HepG2 (cell line): ENCODE measurements around the gene ALDH2. TPM values are rescaled to one million over a fixed set of nuclear protein-coding genes. Genes with fewer than 3 reads are reported as not detected.
"Not testable (repeated sequence)": the region's sequence is repeated elsewhere in the genome, so short reads cannot be mapped to it uniquely, and the experiment has no call there.

Source experiments
- ATAC-seq: fragments of 200-7000 bp; cut with Tn5 transposase; 3 replicates; pipeline ENCODE4 v1.9.1; 2020; ENCODE audit warnings: mild to moderate bottlenecking, moderate library complexity
- BruUV-seq: library from RNA; stranded (reverse); fragments of 400-500 nt; replicated peaks from 2 replicates; lab custom pipeline; 2021; lab: Mats Ljungman, UMichigan
- CTCF ChIA-PET: fragments of 300-600 bp; formaldehyde crosslinking; extraction: SDS; loops from one replicate; lab custom pipeline; 2021; ENCODE audit warnings: low total read pairs, inconsistent platforms, low intra/inter-chr PET ratio; lab: Yijun Ruan, JAX
- POLR2A ChIA-PET: fragments of 350-600 bp; sonication (Branson Sonifier 250); formaldehyde crosslinking; loops from one replicate; lab custom pipeline; 2020; ENCODE audit warnings: antibody characterized with exemption, inconsistent platforms; lab: Yijun Ruan, JAX
- DNase-seq: peaks from one replicate; pipeline ENCODE4 v3.0.0-alpha.2; 2015; ENCODE audit warnings: low spot score
- FAIRE-seq: peaks from 3 replicates; lab custom pipeline; 2011; peaks lifted over from hg19 to GRCh38; lab: Jason Lieb, UNC
- H2AFZ ChIP-seq: one replicate; pipeline ENCODE4 v1.6.1; 2011; ENCODE audit warnings: low read length, inconsistent platforms
- H3K27ac ChIP-seq: fragments of 300-600 bp; 3 replicates; pipeline ENCODE4 v1.8.0; 2011; ENCODE audit warnings: mixed run types, mild to moderate bottlenecking, mixed read lengths, low read length, inconsistent platforms; ENCODE audit not compliant: insufficient read depth; ENCODE audit errors: extremely low read length
- H3K27me3 ChIP-seq, 2 experiments: fragments of 200-600 bp in 1 of 2; 2 replicates in 1 of 2; 3 replicates in 1 of 2; pipeline versions ENCODE4 v1.6.0 to v1.8.0; 2011; ENCODE audit warnings: low read length in 2 of 2, mild to moderate bottlenecking in 2 of 2, moderate library complexity in 2 of 2, inconsistent platforms in 1 of 2; ENCODE audit not compliant: insufficient read depth in 2 of 2, control insufficient read depth in 1 of 2
- H3K36me3 ChIP-seq, 2 experiments: fragments of 200-600 bp in 1 of 2; replicated peaks in 1 of 2; 2 replicates in 1 of 2; 3 replicates in 1 of 2; pipeline versions ENCODE4 v1.5.1 to v1.8.0; 2011; ENCODE audit warnings: low read length in 2 of 2, inconsistent platforms in 1 of 2; ENCODE audit not compliant: insufficient read depth in 2 of 2, control insufficient read depth in 1 of 2
- H3K4me1 ChIP-seq: 2 replicates; pipeline ENCODE4 v1.5.1; 2012; ENCODE audit warnings: low read length, inconsistent platforms; ENCODE audit not compliant: insufficient read depth
- H3K4me2 ChIP-seq: 2 replicates; pipeline ENCODE4 v1.6.0; 2011; ENCODE audit warnings: low read depth, low read length, inconsistent platforms
- H3K4me3 ChIP-seq, 3 experiments: fragments of 200-600 bp in 1 of 3; sonication (generic), shearing (Covaris generic) in 1 of 3; replicated peaks in 1 of 3; 2 replicates each; pipeline ENCODE4 v1.5.1; 2011 to 2016; ENCODE audit warnings: low read length in 3 of 3, inconsistent platforms in 2 of 3, low read depth in 2 of 3, mild to moderate bottlenecking in 2 of 3, control low read depth in 1 of 3, mixed read lengths in 1 of 3; ENCODE audit not compliant: insufficient read depth in 1 of 3
- H3K79me2 ChIP-seq: one replicate; pipeline ENCODE4 v1.6.1; 2011; ENCODE audit warnings: low read length, inconsistent platforms; ENCODE audit not compliant: insufficient read depth
- H3K9ac ChIP-seq: 2 replicates; pipeline ENCODE4 v1.6.0; 2011; ENCODE audit warnings: mild to moderate bottlenecking, low read depth, low read length, inconsistent platforms; ENCODE audit not compliant: insufficient read depth
- H3K9me3 ChIP-seq: 2 replicates; pipeline ENCODE4 v1.5.1; 2012; ENCODE audit warnings: mild to moderate bottlenecking, low read length
- H4K20me1 ChIP-seq: 2 replicates; pipeline ENCODE4 v1.6.0; 2011; ENCODE audit warnings: inconsistent platforms, mild to moderate bottlenecking, low read length, moderate library complexity; ENCODE audit not compliant: insufficient read depth
- ATF4 ChIP-seq, 2 experiments: fragments of 450-650 bp in 1 of 2; sonication (generic) in 1 of 2; formaldehyde crosslinking; IDR thresholded peaks; 2 replicates each; pipeline versions ENCODE4 v1.5.0 to v1.8.0; 2020 to 2022; ENCODE audit warnings: mild to moderate bottlenecking in 1 of 2, missing genetic modification reagents in 1 of 2
- BCL6 ChIP-seq: IDR thresholded peaks from 2 replicates; pipeline ENCODE4 v1.6.1; 2016; ENCODE audit warnings: missing genetic modification reagents, missing compliant biosample characterization
- CCDC6 ChIP-seq: sonication (generic); formaldehyde crosslinking; IDR thresholded peaks from 2 replicates; pipeline ENCODE4 v1.8.1; 2022; ENCODE audit warnings: mild to moderate bottlenecking, missing genetic modification reagents, moderate library complexity
- CSRNP1 ChIP-seq: sonication (generic); formaldehyde crosslinking; IDR thresholded peaks from 2 replicates; pipeline ENCODE4 v1.8.1; 2023; ENCODE audit warnings: mild to moderate bottlenecking, missing genetic modification reagents
- HMGA1 ChIP-seq: sonication (generic); formaldehyde crosslinking; conservative IDR thresholded peaks from 2 replicates; pipeline ENCODE4 v1.4.0; 2020; ENCODE audit warnings: missing genetic modification reagents
- HNF4A ChIP-seq: sonication (generic); formaldehyde crosslinking; IDR thresholded peaks from 2 replicates; pipeline ENCODE4 v1.4.0; 2020; ENCODE audit warnings: missing genetic modification reagents
- RXRA ChIP-seq: sonication (generic); formaldehyde crosslinking; IDR thresholded peaks from 2 replicates; pipeline ENCODE4 v1.5.1; 2020; ENCODE audit warnings: missing genetic modification reagents
- STAG1 ChIP-seq: sonication (generic); formaldehyde crosslinking; IDR thresholded peaks from 2 replicates; pipeline ENCODE4 v1.4.0; 2020; ENCODE audit warnings: missing genetic modification reagents
- ZNF263 ChIP-seq: sonication (generic); formaldehyde crosslinking; IDR thresholded peaks from 2 replicates; pipeline ENCODE4 v1.4.0; 2020; ENCODE audit warnings: missing genetic modification reagents
- ZNF501 ChIP-seq: sonication (generic); formaldehyde crosslinking; IDR thresholded peaks from 2 replicates; pipeline ENCODE4 v1.5.1; 2020; ENCODE audit warnings: mild to moderate bottlenecking, moderate library complexity, missing genetic modification reagents
- ZUFSP ChIP-seq: sonication (generic); formaldehyde crosslinking; IDR thresholded peaks from 2 replicates; pipeline ENCODE4 v1.9.0; 2021; ENCODE audit warnings: missing genetic modification reagents, mild to moderate bottlenecking, borderline replicate concordance
- WGBS: methylation state at CpG from one replicate; pipeline ENCODE4 v1.1.6; 2017; ENCODE audit warnings: low lambda C conversion rate; 5-methylcytosine and 5-hydroxymethylcytosine counted together
- in situ Hi-C: cut with HindIII; loops from 2 replicates; pipeline ENCODE4 v1.10.0; 2017; ENCODE audit warnings: low pct_unique_long_range_greater_than_20kb; ENCODE audit not compliant: extremely low pct_ligation_motif_present
- intact Hi-C: fragments of 100-400 bp; cut with micrococcal nuclease; formaldehyde crosslinking; loops from one replicate; pipeline ENCODE4 v1.10.0; 2022; ENCODE audit not compliant: unreplicated experiment
- polyA plus RNA-seq, 8 experiments: library from polyadenylated mRNA; depleted of rRNA in 3 of 8; stranded (reverse) in 7 of 8; unstranded in 1 of 8; fragments of >200 nt; fragmentation: Illumina TruSeq in 4 of 8; extraction: Trizol in 4 of 8; gene quantifications; 2 replicates each; pipeline versions ENCODE4 v1.2.1 to v1.2.3, GENCODE V29; 2011 to 2016; ENCODE audit warnings: low read depth in 4 of 8, missing spikeins in 1 of 8, mixed read lengths in 1 of 8; ENCODE audit not compliant: insufficient read depth in 1 of 8
- total RNA-seq, 5 experiments: library from RNA; depleted of rRNA; stranded (reverse); fragments of >200 nt; fragmentation: Illumina TruSeq; extraction: Trizol; gene quantifications; 2 replicates each; pipeline ENCODE4 v1.2.3, GENCODE V29; 2016; ENCODE audit warnings: low read depth in 1 of 5
- TF ChIP-seq, protein P1 (sequence below): sonication (generic); IDR thresholded peaks from 2 replicates; pipeline ENCODE4 v1.6.1; 2016; ENCODE audit warnings: low read depth, borderline replicate concordance
- TF ChIP-seq, protein P2 (sequence below): sonication (generic); formaldehyde crosslinking; IDR thresholded peaks from 2 replicates; pipeline ENCODE4 v1.5.1; 2020; ENCODE audit warnings: missing genetic modification reagents, mild to moderate bottlenecking, borderline replicate concordance

Gene ALDH2
- total and polyA plus RNA-seq, 2 of the 13 experiments (the other 11 are each of a cell fraction or from before 2014, with no cell fraction given): 78.8 to 103 TPM

DNA sequence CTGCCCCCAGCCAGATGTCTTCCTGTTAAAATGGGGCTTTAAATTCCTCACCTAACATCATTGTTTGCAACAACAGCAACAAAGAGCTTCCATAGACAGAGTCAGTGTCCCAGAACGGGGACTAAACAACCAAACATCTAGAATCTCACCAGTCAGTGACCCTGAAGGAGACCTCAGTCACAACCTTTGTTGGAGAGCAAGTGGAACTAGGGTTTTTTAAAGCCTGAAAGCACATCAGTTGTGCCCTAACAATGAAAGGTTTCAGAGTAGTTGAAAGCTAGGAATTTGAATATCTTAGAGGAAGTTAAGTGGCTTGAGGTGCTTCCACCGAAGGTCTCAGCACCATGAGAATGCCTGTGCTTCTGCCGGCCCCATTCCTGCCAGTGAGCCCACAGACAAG, 5.0 kb upstream of the ALDH2 start:
- peaks cover 11% of the 10 kb centered on the region for H3K4me1 ChIP-seq
- CTCF ChIA-PET: no interaction called here
- H3K36me3 ChIP-seq: no peaks in the 10 kb centered on the region
- no peak overlapping the region for H2AFZ ChIP-seq
- TF ChIP-seq ATF4 (CRISPR knock-in tag; IDR thresholded peaks at IDR 0.05): no peak
- no peak for TF ChIP-seq STAG1
- no peak for TF ChIP-seq HNF4A (CRISPR knock-in tag)
- TF ChIP-seq ZNF263 (CRISPR knock-in tag): no peak
- no peak for TF ChIP-seq RXRA
- no peak for TF ChIP-seq CCDC6
- TF ChIP-seq, protein P1, sequence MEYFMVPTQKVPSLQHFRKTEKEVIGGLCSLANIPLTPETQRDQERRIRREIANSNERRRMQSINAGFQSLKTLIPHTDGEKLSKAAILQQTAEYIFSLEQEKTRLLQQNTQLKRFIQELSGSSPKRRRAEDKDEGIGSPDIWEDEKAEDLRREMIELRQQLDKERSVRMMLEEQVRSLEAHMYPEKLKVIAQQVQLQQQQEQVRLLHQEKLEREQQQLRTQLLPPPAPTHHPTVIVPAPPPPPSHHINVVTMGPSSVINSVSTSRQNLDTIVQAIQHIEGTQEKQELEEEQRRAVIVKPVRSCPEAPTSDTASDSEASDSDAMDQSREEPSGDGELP: no peak
- TF ChIP-seq ZNF501: no peak
- TF ChIP-seq, protein P2, sequence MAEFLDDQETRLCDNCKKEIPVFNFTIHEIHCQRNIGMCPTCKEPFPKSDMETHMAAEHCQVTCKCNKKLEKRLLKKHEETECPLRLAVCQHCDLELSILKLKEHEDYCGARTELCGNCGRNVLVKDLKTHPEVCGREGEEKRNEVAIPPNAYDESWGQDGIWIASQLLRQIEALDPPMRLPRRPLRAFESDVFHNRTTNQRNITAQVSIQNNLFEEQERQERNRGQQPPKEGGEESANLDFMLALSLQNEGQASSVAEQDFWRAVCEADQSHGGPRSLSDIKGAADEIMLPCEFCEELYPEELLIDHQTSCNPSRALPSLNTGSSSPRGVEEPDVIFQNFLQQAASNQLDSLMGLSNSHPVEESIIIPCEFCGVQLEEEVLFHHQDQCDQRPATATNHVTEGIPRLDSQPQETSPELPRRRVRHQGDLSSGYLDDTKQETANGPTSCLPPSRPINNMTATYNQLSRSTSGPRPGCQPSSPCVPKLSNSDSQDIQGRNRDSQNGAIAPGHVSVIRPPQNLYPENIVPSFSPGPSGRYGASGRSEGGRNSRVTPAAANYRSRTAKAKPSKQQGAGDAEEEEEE: no peak
- no peak for TF ChIP-seq BCL6 (CRISPR knock-in tag)
- no peak for TF ChIP-seq HMGA1 (CRISPR knock-in tag)
- no peak for TF ChIP-seq ZUFSP
- TF ChIP-seq CSRNP1 (CRISPR knock-in tag): no peak
- POLR2A ChIA-PET: interaction anchor here (0.9 kb wide), 1 partner anchor 26 kb away, joined by 3 read pairs; no protein-coding TSS in a partner anchor
- H3K9ac ChIP-seq: no peak overlapping the region
- no peaks in the 10 kb centered on the region for H3K27me3 ChIP-seq
- no peak overlapping the region for H3K4me3 ChIP-seq
- DNase-seq (no peak), FAIRE-seq (no peak), ATAC-seq (no peak)
- no peaks in the 10 kb centered on the region for H4K20me1 ChIP-seq
- H3K79me2 ChIP-seq: no peaks in the 10 kb centered on the region
- no peak overlapping the region for H3K27ac ChIP-seq
- BruUV-seq: no TSS peak
- 70% methylated on average over 3 of the region's 3 CpGs for WGBS
- intact Hi-C loops (no loop called here), in situ Hi-C loops (no loop called here)
- no peak overlapping the region for H3K4me2 ChIP-seq
- H3K9me3 ChIP-seq: no peaks in the 10 kb centered on the region

DNA sequence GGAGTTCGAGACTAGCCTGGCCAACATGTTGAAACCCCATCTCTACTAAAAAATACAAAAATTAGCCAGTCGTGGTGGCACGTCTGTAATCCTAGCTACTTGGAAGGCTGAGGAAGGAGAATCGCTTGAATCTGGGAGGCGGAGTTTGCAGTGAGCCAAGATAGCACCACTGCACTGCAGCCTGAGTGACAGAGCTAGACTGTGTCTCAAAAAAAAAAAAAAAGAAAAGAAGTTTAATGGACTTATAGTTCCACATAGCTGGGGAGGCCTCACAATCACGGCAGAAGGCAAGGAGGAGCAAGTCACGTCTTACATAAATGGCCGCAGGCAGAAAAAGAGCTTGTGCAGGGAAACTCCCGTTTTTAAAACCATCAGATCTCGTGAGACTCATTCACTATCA, 3.2 kb upstream of the ALDH2 start:
- intact Hi-C loops, ATAC-seq, H3K27ac ChIP-seq, BruUV-seq, CTCF ChIA-PET, FAIRE-seq, H3K27me3 ChIP-seq, H3K36me3 ChIP-seq, H3K9ac ChIP-seq, in situ Hi-C loops, H3K9me3 ChIP-seq, DNase-seq, H2AFZ ChIP-seq, H3K4me3 ChIP-seq, H3K4me2 ChIP-seq, H4K20me1 ChIP-seq: not testable (repeated sequence)
- 86% methylated on average over 10 of the region's 10 CpGs for whole genome bisulfite sequencing
- POLR2A ChIA-PET: interaction anchor here (6.7 kb wide), 1 partner anchor 14 kb away, joined by 94 read pairs; no protein-coding TSS in a partner anchor
- H3K4me1 ChIP-seq: peaks cover 20% of the 10 kb centered on the region
- peaks cover 14% of the 10 kb centered on the region for H3K79me2 ChIP-seq
